Mesendoderm (in vitro differentiated cells): ENCODE data around the gene VWF.

Source experiments
- DNase-seq: peaks from one replicate; pipeline ENCODE4 v3.0.0; 2013
- H2AK5ac ChIP-seq: 2 replicates; pipeline ENCODE4 v1.6.1; 2013; ENCODE audit warnings: low read length, inconsistent platforms
- H2BK120ac ChIP-seq: 2 replicates; pipeline ENCODE4 v1.6.1; 2013; ENCODE audit warnings: low read depth, mild to moderate bottlenecking, low read length, moderate library complexity, mixed read lengths
- H2BK15ac ChIP-seq: replicated peaks from 2 replicates; pipeline ENCODE4 v1.6.1; 2013; ENCODE audit warnings: low read depth, mild to moderate bottlenecking, moderate library complexity
- H2BK5ac ChIP-seq: 2 replicates; pipeline ENCODE4 v1.6.1; 2013; ENCODE audit warnings: low read length, inconsistent platforms
- H3K18ac ChIP-seq: 2 replicates; pipeline ENCODE4 v1.6.1; 2013; ENCODE audit warnings: mild to moderate bottlenecking, low read length, mixed read lengths
- H3K23ac ChIP-seq: one replicate; pipeline ENCODE4 v1.6.1; 2013; ENCODE audit warnings: low read length
- H3K27ac ChIP-seq: 2 replicates; pipeline ENCODE4 v1.5.1; 2013; ENCODE audit warnings: low read depth, mild to moderate bottlenecking, inconsistent platforms, low read length, moderate library complexity
- H3K27me3 ChIP-seq: 2 replicates; pipeline ENCODE4 v1.6.1; 2013; ENCODE audit warnings: low read length, control low read depth, mild to moderate bottlenecking, inconsistent platforms; ENCODE audit not compliant: insufficient read depth, poor library complexity
- H3K36me3 ChIP-seq: 2 replicates; pipeline ENCODE4 v1.6.1; 2013; ENCODE audit warnings: low read length, inconsistent platforms; ENCODE audit not compliant: control insufficient read depth, insufficient read depth
- H3K4ac ChIP-seq: one replicate; pipeline ENCODE4 v1.6.1; 2013; ENCODE audit warnings: low read depth, mild to moderate bottlenecking, low read length, moderate library complexity
- H3K4me1 ChIP-seq: 2 replicates; pipeline ENCODE4 v1.6.1; 2013; ENCODE audit warnings: low read depth, low read length, inconsistent platforms; ENCODE audit not compliant: control insufficient read depth
- H3K4me2 ChIP-seq: 2 replicates; pipeline ENCODE4 v1.6.1; 2013; ENCODE audit warnings: low read length
- H3K4me3 ChIP-seq: 2 replicates; pipeline ENCODE4 v1.5.1; 2013; ENCODE audit warnings: mild to moderate bottlenecking, low read length
- H3K56ac ChIP-seq: one replicate; pipeline ENCODE4 v1.6.1; 2013; ENCODE audit warnings: low read length
- H3K79me1 ChIP-seq: 2 replicates; pipeline ENCODE4 v1.6.1; 2013; ENCODE audit warnings: low read length, inconsistent platforms
- H3K79me2 ChIP-seq: 2 replicates; pipeline ENCODE4 v1.6.1; 2013; ENCODE audit warnings: mild to moderate bottlenecking, low read length; ENCODE audit not compliant: control insufficient read depth, insufficient read depth
- H3K9ac ChIP-seq: 2 replicates; pipeline ENCODE4 v1.6.1; 2013; ENCODE audit warnings: low read length, inconsistent platforms
- H4K5ac ChIP-seq: one replicate; pipeline ENCODE4 v1.6.1; 2013; ENCODE audit warnings: low read length
- H4K8ac ChIP-seq: one replicate; pipeline ENCODE4 v1.6.1; 2013; ENCODE audit warnings: low read depth, mild to moderate bottlenecking, control low read depth, low read length, moderate library complexity
- WGBS: extraction: QIAGEN DNeasy Blood & Tissue Kit; methylation state at CpG from one replicate; pipeline ENCODE4 v1.1.7; 2013; ENCODE audit warnings: low lambda C conversion rate, missing lambda C conversion rate; ENCODE audit not compliant: insufficient coverage; ENCODE audit errors: extremely low coverage; 5-methylcytosine and 5-hydroxymethylcytosine counted together

VWF gene

DNA sequence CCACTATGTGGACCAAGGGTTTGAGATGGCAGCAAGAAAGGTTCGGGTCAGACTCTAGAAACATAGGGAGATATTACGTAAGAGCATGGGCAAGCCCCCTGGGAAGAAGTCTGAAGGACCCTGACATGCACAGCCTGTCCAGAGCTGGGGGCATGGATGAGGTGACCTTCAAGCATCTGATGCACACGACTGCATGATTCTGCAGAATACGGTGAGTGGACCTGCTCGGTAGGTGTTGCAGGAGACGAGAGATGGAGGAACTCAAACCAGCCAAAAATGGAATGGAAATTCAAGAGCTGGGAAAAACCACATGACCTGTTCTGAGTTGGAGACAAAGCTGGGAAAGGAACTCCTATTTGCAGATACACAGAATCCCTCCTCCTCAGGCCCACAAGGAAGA, 223.1 kb downstream of the VWF start:
- H3K56ac ChIP-seq: no peak overlapping the region
- no peak overlapping the region for H4K5ac ChIP-seq
- H2BK120ac ChIP-seq: no peak overlapping the region
- H3K4me3 ChIP-seq: no peak overlapping the region
- H3K36me3 ChIP-seq: no peaks in the 10 kb centered on the region
- H3K9ac ChIP-seq: no peak overlapping the region
- peaks cover 3% of the 10 kb centered on the region for H3K4me1 ChIP-seq
- no peak overlapping the region for H4K8ac ChIP-seq
- no peak overlapping the region for H2AK5ac ChIP-seq
- no peak for DNase-seq
- WGBS: no CpG with 5 or more reads among the region's 6 CpGs
- no peak overlapping the region for H2BK5ac ChIP-seq
- H3K79me2 ChIP-seq: no peaks in the 10 kb centered on the region
- H3K27ac ChIP-seq: no peak overlapping the region
- H3K4ac ChIP-seq: no peak overlapping the region
- H3K18ac ChIP-seq: no peak overlapping the region
- H3K79me1 ChIP-seq: no peaks in the 10 kb centered on the region
- H3K4me2 ChIP-seq: no peak overlapping the region
- no peak overlapping the region for H3K23ac ChIP-seq
- H2BK15ac ChIP-seq: no peak overlapping the region
- no peaks in the 10 kb centered on the region for H3K27me3 ChIP-seq

- H3K4ac ChIP-seq: no peak overlapping the region
- peak; percentile 53 for DNase-seq
- H3K4me3 ChIP-seq: no peak overlapping the region
- H3K4me1 ChIP-seq: peaks cover 3% of the 10 kb centered on the region
- H3K23ac ChIP-seq: no peak overlapping the region
- no peaks in the 10 kb centered on the region for H3K27me3 ChIP-seq
- H3K9ac ChIP-seq: no peak overlapping the region
- H4K8ac ChIP-seq: no peak overlapping the region
- no peak overlapping the region for H2AK5ac ChIP-seq
- no peak overlapping the region for H3K18ac ChIP-seq
- H3K36me3 ChIP-seq: no peaks in the 10 kb centered on the region
- H3K56ac ChIP-seq: peak overlapping the region; percentile 22
- WGBS: no CpG with 5 or more reads among the region's 15 CpGs
- H2BK5ac ChIP-seq: no peak overlapping the region
- peak overlapping the region; percentile 40 for H3K27ac ChIP-seq
- no peaks in the 10 kb centered on the region for H3K79me2 ChIP-seq
- H2BK120ac ChIP-seq: no peak overlapping the region
- H3K79me1 ChIP-seq: no peaks in the 10 kb centered on the region
- no peak overlapping the region for H3K4me2 ChIP-seq
- no peak overlapping the region for H2BK15ac ChIP-seq
- H4K5ac ChIP-seq: no peak overlapping the region
Observed at GRCh38 chr12:5900533-5901205, 223.8 kb downstream of the VWF start.

GRCh38 chr12:5900076-5900475, 224.4 kb downstream of the VWF start:
- WGBS: no CpG with 5 or more reads among the region's 4 CpGs
- peak overlapping the region; percentile 28 for H2BK5ac ChIP-seq
- no peak overlapping the region for H3K23ac ChIP-seq
- H3K79me2 ChIP-seq: no peaks in the 10 kb centered on the region
- no peak overlapping the region for H2BK120ac ChIP-seq
- no peak overlapping the region for H3K4ac ChIP-seq
- no peak overlapping the region for H4K8ac ChIP-seq
- H3K4me3 ChIP-seq: no peak overlapping the region
- no peak overlapping the region for H3K4me2 ChIP-seq
- no peak overlapping the region for H2AK5ac ChIP-seq
- peaks cover 3% of the 10 kb centered on the region for H3K4me1 ChIP-seq
- no peak overlapping the region for H3K18ac ChIP-seq
- H3K27me3 ChIP-seq: no peaks in the 10 kb centered on the region
- peak overlapping the region; percentile 45 for H3K56ac ChIP-seq
- H3K27ac ChIP-seq: no peak overlapping the region
- no peak overlapping the region for H3K9ac ChIP-seq
- no peak overlapping the region for H4K5ac ChIP-seq
- no peaks in the 10 kb centered on the region for H3K79me1 ChIP-seq
- H2BK15ac ChIP-seq: no peak overlapping the region
- DNase-seq: no peak
- no peaks in the 10 kb centered on the region for H3K36me3 ChIP-seq

DNA sequence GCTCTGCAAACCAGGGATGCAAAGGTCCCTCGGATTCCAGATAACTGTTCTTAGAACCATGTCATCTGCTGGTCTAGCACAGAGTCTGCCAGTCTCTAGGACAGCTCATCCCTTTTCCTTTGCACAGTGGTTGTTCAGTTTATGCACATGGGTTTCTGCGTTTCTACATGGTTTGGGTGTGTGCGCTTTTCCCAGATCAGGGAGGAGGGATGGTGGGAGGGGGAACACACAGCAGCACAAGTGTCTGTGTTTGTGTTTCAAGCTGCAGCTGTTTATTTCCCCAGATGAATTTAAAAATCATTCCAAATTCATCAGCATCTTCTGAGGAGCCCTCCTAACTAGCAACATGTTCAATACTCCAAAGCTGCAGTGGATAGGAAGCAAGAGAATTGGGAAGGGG, 224.8 kb downstream of the VWF start:
- Histone ChIP-seq H3K4me2 (no peak overlapping the region), H3K79me2 (no peaks in the 10 kb centered on the region), H3K27me3 (no peaks in the 10 kb centered on the region), H3K4ac (no peak overlapping the region), H4K5ac (no peak overlapping the region), H4K8ac (no peak overlapping the region), H2BK5ac (no peak overlapping the region), H2BK120ac (no peak overlapping the region), H3K18ac (no peak overlapping the region), H3K23ac (no peak overlapping the region), H3K36me3 (no peaks in the 10 kb centered on the region), H3K4me3 (no peak overlapping the region), H3K79me1 (no peaks in the 10 kb centered on the region), H3K4me1 (peaks cover 3% of the 10 kb centered on the region), H3K9ac (no peak overlapping the region), H3K27ac (no peak overlapping the region), H2BK15ac (no peak overlapping the region), H3K56ac (no peak overlapping the region), H2AK5ac (no peak overlapping the region)
- WGBS: no CpG with 5 or more reads among the region's 3 CpGs
- no peak for DNase-seq

DNA sequence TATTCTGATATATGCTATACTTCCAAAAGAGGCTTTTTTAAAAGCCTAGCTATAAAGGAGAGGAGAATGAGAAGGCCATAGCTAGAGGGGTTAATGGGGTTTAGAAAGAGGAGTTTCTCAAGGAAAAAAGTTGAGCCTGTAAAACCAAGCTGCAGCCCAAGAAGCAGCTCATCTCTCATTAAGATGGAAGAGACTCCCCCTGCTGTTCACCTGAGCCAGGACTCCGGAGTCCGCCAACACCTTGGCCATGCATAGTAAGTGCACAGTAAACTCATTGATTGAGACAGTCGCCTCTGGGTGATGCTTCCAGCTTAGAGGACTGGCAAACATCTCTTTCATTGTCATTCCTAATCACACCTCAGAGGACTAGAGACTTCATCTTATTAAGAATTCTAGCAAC, 225.6 kb downstream of the VWF start:
- Histone ChIP-seq H3K27ac (no peak overlapping the region), H3K36me3 (no peaks in the 10 kb centered on the region), H2BK5ac (no peak overlapping the region), H3K4ac (no peak overlapping the region), H2AK5ac (no peak overlapping the region), H3K79me2 (no peaks in the 10 kb centered on the region), H3K4me3 (no peak overlapping the region), H4K8ac (no peak overlapping the region), H3K4me1 (peaks cover 3% of the 10 kb centered on the region), H3K4me2 (no peak overlapping the region), H2BK15ac (no peak overlapping the region), H3K18ac (no peak overlapping the region), H3K9ac (no peak overlapping the region), H3K23ac (no peak overlapping the region), H3K56ac (no peak overlapping the region), H4K5ac (no peak overlapping the region), H3K27me3 (no peaks in the 10 kb centered on the region), H2BK120ac (no peak overlapping the region), H3K79me1 (no peaks in the 10 kb centered on the region)
- DNase-seq: peak; percentile 48
- no CpG with 5 or more reads among the region's 3 CpGs for WGBS
